Activated T-cell treated with anti-CD3 and anti-CD28 coated beads, Interleukin-2, amount 50 U/mL, for 4 hours (primary cell): Measurements from ENCODE around the gene RASSF1. TPM values are rescaled to one million over a fixed set of nuclear protein-coding genes. Genes with fewer than 3 reads are reported as not detected.
"Not testable (repeated sequence)": the region's sequence is repeated elsewhere in the genome, so short reads cannot be mapped to it uniquely, and the experiment has no call there.

Experiments used
- ATAC-seq, 2 donors: fragments of 200-7000 bp; cut with Tn5 transposase; one replicate each; pipeline ENCODE4 v1.10.0; 2021
- DNase-seq: peaks from one replicate; pipeline ENCODE4 v3.0.0-alpha.2; 2020
- H3K27me3 Mint-ChIP-seq: one replicate; pipeline ENCODE4 v1.8.0; 2021; ENCODE audit warnings: low read depth, mixed read lengths
- H3K36me3 Mint-ChIP-seq: one replicate; pipeline ENCODE4 v1.8.0; 2022; ENCODE audit warnings: mixed read lengths; ENCODE audit not compliant: insufficient read depth
- H3K4me1 Mint-ChIP-seq: one replicate; pipeline ENCODE4 v1.8.0; 2021; ENCODE audit warnings: low read depth, mixed read lengths
- H3K4me3 Mint-ChIP-seq: one replicate; pipeline ENCODE4 v1.8.0; 2021; ENCODE audit warnings: mild to moderate bottlenecking, moderate library complexity, mixed read lengths
- H3K9me3 Mint-ChIP-seq: one replicate; pipeline ENCODE4 v1.8.0; 2021; ENCODE audit warnings: mixed read lengths
- total RNA-seq, 3 donors: library from RNA; stranded (reverse); gene quantifications; one replicate each; pipeline ENCODE4 v1.2.1, GENCODE V29; 2021

RASSF1 gene
- total RNA-seq, 3 donors from 2014 or later, result 33.7 to 40.3 (median 37.3) TPM

- no peaks in the 10 kb centered on the region for H3K27me3 Mint-ChIP-seq
- H3K9me3 Mint-ChIP-seq, result no peaks in the 10 kb centered on the region
- no peak overlapping the region for H3K4me3 Mint-ChIP-seq
- H3K4me1 Mint-ChIP-seq, result peaks cover 17% of the 10 kb centered on the region
- ATAC-seq (no peak), DNase-seq (no peak)
- peaks cover 22% of the 10 kb centered on the region for H3K36me3 Mint-ChIP-seq
Observed at GRCh38 chr3:50288387-50289007, 52.1 kb downstream of the RASSF1 start.

GRCh38 chr3:50287262-50287661, 53.4 kb downstream of the RASSF1 start:
- DNase-seq (no peak), ATAC-seq (no peak)
- no peak overlapping the region for H3K4me3 Mint-ChIP-seq
- no peaks in the 10 kb centered on the region for H3K27me3 Mint-ChIP-seq
- H3K4me1 Mint-ChIP-seq, result peaks cover 9% of the 10 kb centered on the region
- H3K36me3 Mint-ChIP-seq, result peaks cover 22% of the 10 kb centered on the region
- no peaks in the 10 kb centered on the region for H3K9me3 Mint-ChIP-seq

GRCh38 chr3:50286322-50287227, 54.1 kb downstream of the RASSF1 start:
- H3K9me3 Mint-ChIP-seq, result no peaks in the 10 kb centered on the region
- no peak overlapping the region for H3K4me3 Mint-ChIP-seq
- H3K36me3 Mint-ChIP-seq, result peaks cover 22% of the 10 kb centered on the region
- ATAC-seq, result peak; percentile 10 to 13
- no peak for DNase-seq
- H3K4me1 Mint-ChIP-seq, result peaks cover 9% of the 10 kb centered on the region
- H3K27me3 Mint-ChIP-seq, result no peaks in the 10 kb centered on the region

GRCh38 chr3:50284121-50284520, 56.5 kb downstream of the RASSF1 start:
- ATAC-seq, DNase-seq, H3K4me1 Mint-ChIP-seq, H3K9me3 Mint-ChIP-seq, H3K4me3 Mint-ChIP-seq, H3K27me3 Mint-ChIP-seq: not testable (repeated sequence)
- H3K36me3 Mint-ChIP-seq, result peaks cover 12% of the 10 kb centered on the region

Other genes with a start within 250 kb of the RASSF1 start
- gene SEMA3F, start 185.5 kb downstream of the RASSF1 start, total RNA-seq, result under 1 TPM; 0.19 to 0.24 (median 0.23) TPM
- gene GNAT1, start 149.2 kb downstream of the RASSF1 start, total RNA-seq, result not detected
- gene SLC38A3, start 135.6 kb downstream of the RASSF1 start, total RNA-seq, result under 1 TPM in 2 of 3 donors, not detected in 1; 0.08 to 0.52 TPM
- gene GNAI2, start 104.6 kb downstream of the RASSF1 start, total RNA-seq, result 100 to 1,000 TPM; 160 to 175 (median 172) TPM
- gene SEMA3B, start 71.7 kb downstream of the RASSF1 start, total RNA-seq, result under 1 TPM; 0.35 to 0.55 (median 0.52) TPM
- under 1 TPM in 1 of 3 donors, not detected in 2; 0.13 TPM for gene LSMEM2, start 61.7 kb downstream of the RASSF1 start, total RNA-seq
- gene IFRD2, start 48.4 kb downstream of the RASSF1 start, total RNA-seq, result 100 to 1,000 TPM; 339 to 366 (median 341) TPM
- gene HYAL3, start 41.4 kb downstream of the RASSF1 start, total RNA-seq, result 10 to 100 TPM in 1 of 3 donors, 1 to 10 TPM in 2; 4.9 to 10.3 (median 7.2) TPM
- gene NAA80, start 41.4 kb downstream of the RASSF1 start, total RNA-seq, result 10 to 100 TPM; 17.5 to 21.7 (median 21.1) TPM
- gene HYAL1, start 37.3 kb downstream of the RASSF1 start, total RNA-seq, result under 1 TPM in 2 of 3 donors, not detected in 1; 0.24 to 0.82 TPM
- 10 to 100 TPM; 17.0 to 19.5 (median 19.2) TPM for gene HYAL2, start 18.1 kb downstream of the RASSF1 start, total RNA-seq
- gene TUSC2, start 12.6 kb downstream of the RASSF1 start, total RNA-seq, result 10 to 100 TPM; 40.8 to 48.7 (median 48.5) TPM
- 1 to 10 TPM in 1 of 3 donors, under 1 TPM in 2; 0.71 to 1.0 (median 0.96) TPM for gene ZMYND10, start 4.9 kb upstream of the RASSF1 start, total RNA-seq
- gene NPRL2, start 9.9 kb upstream of the RASSF1 start, total RNA-seq, result 10 to 100 TPM; 34.0 to 46.9 (median 37.0) TPM
- gene CYB561D2, start 10.0 kb upstream of the RASSF1 start, total RNA-seq, result 10 to 100 TPM; 31.8 to 35.3 (median 33.1) TPM
- 10 to 100 TPM; 25.2 to 27.4 (median 25.4) TPM for gene TMEM115, start 18.7 kb upstream of the RASSF1 start, total RNA-seq
- under 1 TPM; 0.35 to 0.90 (median 0.58) TPM for gene CACNA2D2, start 162.8 kb upstream of the RASSF1 start, total RNA-seq
- 10 to 100 TPM in 1 of 3 donors, 1 to 10 TPM in 2; 6.7 to 11.2 (median 9.0) TPM for gene C3orf18, start 226.9 kb upstream of the RASSF1 start, total RNA-seq
- 10 to 100 TPM; 26.8 to 31.1 (median 27.4) TPM for gene HEMK1, start 228.7 kb upstream of the RASSF1 start, total RNA-seq